Ectodermal cell (in vitro differentiated cells): ENCODE data around the gene MAP4K2.

Experiments used
- H3K27ac ChIP-seq: 2 replicates; pipeline ENCODE4 v1.7.0; 2013; ENCODE audit warnings: mild to moderate bottlenecking, low read depth, low read length; ENCODE audit not compliant: insufficient read depth, poor library complexity, severe bottlenecking
- H3K27me3 ChIP-seq: 2 replicates; pipeline ENCODE4 v1.7.0; 2013; ENCODE audit warnings: mild to moderate bottlenecking, low read length; ENCODE audit not compliant: insufficient read depth, control insufficient read depth, poor library complexity, severe bottlenecking
- H3K36me3 ChIP-seq: one replicate; pipeline ENCODE4 v1.7.0; 2013; ENCODE audit warnings: low read length; ENCODE audit not compliant: control insufficient read depth, insufficient read depth
- H3K4me1 ChIP-seq: one replicate; pipeline ENCODE4 v1.7.0; 2013; ENCODE audit warnings: low read length; ENCODE audit not compliant: control insufficient read depth, insufficient read depth
- H3K4me3 ChIP-seq: 2 replicates; pipeline ENCODE4 v1.7.0; 2013; ENCODE audit warnings: low read depth, low read length, control low read depth; ENCODE audit not compliant: insufficient read depth
- H3K9me3 ChIP-seq: 2 replicates; pipeline ENCODE4 v1.7.0; 2013; ENCODE audit warnings: mild to moderate bottlenecking, low read length, moderate library complexity; ENCODE audit not compliant: control insufficient read depth
- WGBS, 2 experiments: methylation state at CpG; one replicate each; pipeline ENCODE4 v1.1.7; 2013; ENCODE audit warnings: missing lambda C conversion rate in 2 of 2; 5-methylcytosine and 5-hydroxymethylcytosine counted together

MAP4K2 gene

DNA sequence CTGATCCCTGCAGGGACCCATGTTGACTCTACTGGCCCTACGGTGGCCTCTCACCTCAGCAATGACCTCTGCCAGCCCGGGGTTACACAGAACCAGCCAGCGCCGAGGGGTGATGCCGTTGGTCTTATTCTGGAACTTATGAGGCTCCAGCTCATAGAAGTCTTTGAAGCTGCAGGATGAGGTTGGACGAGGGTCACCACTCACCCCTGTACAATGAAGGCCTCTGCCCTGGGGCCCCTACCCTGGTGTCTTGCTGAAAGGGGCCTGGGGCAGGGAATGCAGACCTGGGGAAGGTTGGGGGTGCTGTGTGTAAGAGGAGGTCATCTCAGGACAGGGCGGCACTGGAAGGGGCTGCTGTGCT lies 50.0 kb downstream of the MAP4K2 start:
- Histone ChIP-seq H3K27ac (no peak overlapping the region), H3K9me3 (no peaks in the 10 kb centered on the region), H3K36me3 (no peaks in the 10 kb centered on the region), H3K4me1 (peaks cover 16% of the 10 kb centered on the region), H3K27me3 (no peaks in the 10 kb centered on the region), H3K4me3 (no peak overlapping the region)
- WGBS, 2 experiments, result 94 to 95% methylated on average over 7 of the region's 7 CpGs

DNA sequence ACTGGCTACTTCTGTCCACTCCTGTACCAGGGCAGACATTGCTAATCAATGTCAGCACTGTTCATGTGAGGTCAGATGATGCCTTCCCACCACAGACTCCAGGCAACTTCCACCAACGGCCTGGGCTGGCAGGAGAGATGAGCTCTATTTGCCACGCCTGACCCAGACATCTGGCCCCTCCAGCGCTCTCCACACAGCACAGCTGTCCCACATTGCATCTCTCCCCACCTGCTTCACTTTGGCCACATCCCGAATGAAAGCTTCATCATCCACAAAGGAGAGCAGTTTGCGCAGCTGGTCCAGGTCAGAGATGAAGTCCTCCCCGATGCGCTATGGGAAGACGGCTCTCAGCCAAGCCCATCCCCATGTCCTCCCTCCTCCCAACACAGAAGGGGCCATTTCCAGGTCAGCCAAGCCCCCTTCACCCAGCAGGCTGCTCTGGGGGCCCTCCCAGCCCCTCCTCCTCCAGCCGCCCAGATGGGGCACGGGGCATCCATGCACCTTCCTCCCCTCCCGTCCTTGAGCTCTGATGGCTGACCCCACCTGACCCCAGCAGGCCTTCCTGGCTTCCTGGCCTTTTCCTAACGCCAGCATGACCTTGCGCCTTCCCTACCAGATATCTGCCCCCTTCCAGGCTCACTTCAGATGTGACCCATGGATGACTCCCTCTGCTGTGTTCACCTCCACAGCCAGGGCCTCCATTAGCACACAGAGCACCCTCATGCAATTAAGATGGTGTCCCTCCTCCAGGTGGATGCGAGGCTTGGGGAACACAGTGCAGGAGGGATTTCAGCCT lies 50.6 kb downstream of the MAP4K2 start:
- Histone ChIP-seq H3K4me1 (peaks cover 16% of the 10 kb centered on the region), H3K27me3 (no peaks in the 10 kb centered on the region), H3K4me3 (no peak overlapping the region), H3K36me3 (no peaks in the 10 kb centered on the region), H3K27ac (no peak overlapping the region), H3K9me3 (no peaks in the 10 kb centered on the region)
- 91 to 92% methylated on average over 14 of the region's 14 CpGs for WGBS, 2 experiments

DNA sequence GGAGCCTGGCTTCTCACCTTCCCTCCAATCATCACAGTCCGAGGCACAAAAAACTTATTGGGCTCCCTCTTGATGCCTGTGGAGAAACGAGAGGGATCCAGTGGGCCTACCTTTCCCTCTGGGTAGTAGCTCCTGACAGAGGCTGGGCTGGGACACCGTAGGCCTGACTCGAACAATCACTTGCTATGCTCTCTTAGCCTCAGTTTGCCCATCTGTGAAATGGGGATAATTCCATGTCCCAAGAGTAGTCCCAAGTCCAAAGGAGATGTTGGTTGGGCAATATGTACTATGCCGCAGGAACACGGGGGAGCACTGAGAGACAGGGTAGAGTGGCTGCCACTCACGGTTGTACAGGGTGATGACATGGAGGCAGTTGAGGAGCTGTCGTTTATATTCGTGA lies 51.4 kb downstream of the MAP4K2 start:
- Histone ChIP-seq H3K27ac (no peak overlapping the region), H3K27me3 (no peaks in the 10 kb centered on the region), H3K4me1 (peaks cover 16% of the 10 kb centered on the region), H3K4me3 (no peak overlapping the region), H3K36me3 (no peaks in the 10 kb centered on the region), H3K9me3 (no peaks in the 10 kb centered on the region)
- WGBS, 2 experiments, result 95 to 97% methylated on average over 9 of the region's 9 CpGs

DNA sequence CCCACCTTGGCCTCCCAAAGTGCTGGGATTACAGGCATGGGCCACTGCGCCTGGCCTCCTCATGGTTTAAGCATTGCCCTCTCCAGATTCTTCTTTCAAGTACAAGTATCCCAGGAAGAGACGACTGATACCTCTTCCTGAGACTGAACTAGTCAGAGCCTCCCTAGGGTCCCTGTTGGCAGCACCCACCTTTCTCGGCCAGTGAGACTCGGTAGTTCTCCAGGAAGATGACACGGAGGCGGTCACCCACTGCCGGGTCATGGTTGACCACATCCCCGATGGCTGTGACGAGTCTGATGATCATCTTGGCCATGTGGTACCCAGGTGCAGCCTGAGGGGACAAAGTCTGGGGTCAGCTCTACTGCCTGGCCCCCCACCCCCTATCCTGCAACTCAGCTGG lies 51.9 kb downstream of the MAP4K2 start:
- H3K4me3 ChIP-seq, result no peak overlapping the region
- peaks cover 16% of the 10 kb centered on the region for H3K4me1 ChIP-seq
- no peaks in the 10 kb centered on the region for H3K27me3 ChIP-seq
- H3K27ac ChIP-seq, result no peak overlapping the region
- H3K9me3 ChIP-seq, result no peaks in the 10 kb centered on the region
- WGBS, 2 experiments, result 94 to 96% methylated on average over 9 of the region's 9 CpGs
- H3K36me3 ChIP-seq, result no peaks in the 10 kb centered on the region

DNA sequence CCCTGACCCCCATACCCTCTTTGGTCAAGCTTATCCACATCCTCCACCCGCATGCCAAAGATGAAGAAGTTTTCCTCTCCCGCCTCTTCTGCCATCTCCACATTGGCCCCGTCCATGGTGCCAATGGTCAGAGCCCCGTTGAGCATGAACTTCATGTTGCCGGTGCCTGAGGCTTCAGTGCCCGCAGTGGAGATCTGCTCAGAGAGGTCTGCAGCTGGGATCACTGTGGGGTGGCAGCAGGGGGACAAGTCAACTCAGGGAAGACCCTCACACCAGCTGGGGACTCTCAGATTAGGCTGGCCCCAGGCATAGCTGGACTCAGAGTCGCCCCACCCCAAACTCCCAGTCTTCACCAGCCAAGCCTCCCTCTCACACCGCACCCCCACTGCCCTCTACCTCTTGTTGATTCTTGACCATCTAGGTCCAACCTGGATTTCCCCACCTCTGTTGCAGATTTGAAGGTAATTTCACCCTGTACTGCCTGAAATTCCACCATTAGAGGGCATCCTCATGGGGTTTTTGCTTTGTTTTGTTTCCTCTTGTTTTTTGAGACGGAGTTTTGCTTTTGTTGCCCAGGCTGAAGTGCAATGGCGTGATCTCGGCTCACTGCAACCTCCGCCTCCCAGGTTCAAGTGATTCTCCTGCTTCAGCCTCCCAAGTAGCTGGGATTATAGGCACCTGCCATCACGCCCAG lies 52.5 kb downstream of the MAP4K2 start:
- H3K4me3 ChIP-seq, result no peak overlapping the region
- no peaks in the 10 kb centered on the region for H3K9me3 ChIP-seq
- H3K27ac ChIP-seq, result no peak overlapping the region
- peaks cover 6% of the 10 kb centered on the region for H3K27me3 ChIP-seq
- 87 to 91% methylated on average over 13 of the region's 13 CpGs for WGBS, 2 experiments
- H3K4me1 ChIP-seq, result peaks cover 19% of the 10 kb centered on the region
- no peaks in the 10 kb centered on the region for H3K36me3 ChIP-seq

DNA sequence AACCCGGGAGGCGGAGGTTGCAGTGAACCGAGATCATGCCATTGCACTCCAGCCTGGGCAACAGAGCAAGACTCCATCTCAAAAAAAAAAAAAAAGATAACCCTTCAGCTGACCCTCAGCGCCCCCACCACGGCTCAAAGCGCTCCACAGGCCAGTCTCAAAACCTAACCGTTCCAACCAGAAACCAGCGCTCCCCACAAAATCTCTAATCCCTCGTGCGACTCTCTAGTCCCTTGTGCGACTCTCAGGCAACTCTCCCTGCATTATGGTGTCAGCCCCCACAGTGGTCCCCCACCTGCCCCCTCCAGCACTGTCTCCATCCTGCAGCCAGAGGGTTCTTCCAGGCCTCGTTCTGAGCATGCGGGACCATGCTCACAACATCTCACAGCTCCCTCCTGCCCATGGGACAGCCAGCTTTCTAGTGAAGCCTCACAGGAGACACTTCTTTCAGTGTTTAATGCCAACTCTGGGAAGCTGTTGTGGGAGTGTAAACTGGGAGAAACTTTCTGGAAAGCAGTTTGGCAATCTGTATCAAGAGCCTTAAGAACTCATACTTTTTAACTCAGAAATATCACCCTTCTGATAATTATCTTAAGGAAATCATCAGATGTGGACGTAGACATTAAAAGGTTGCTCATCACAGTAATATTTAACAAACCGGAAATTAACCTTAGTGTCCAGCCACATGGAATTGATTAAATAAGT lies 54.9 kb downstream of the MAP4K2 start:
- WGBS, 2 experiments, result 88 to 90% methylated on average over 13 to 15 of the region's 15 CpGs
- Histone ChIP-seq H3K36me3 (no peaks in the 10 kb centered on the region), H3K27ac (no peak overlapping the region), H3K4me3 (no peak overlapping the region), H3K27me3 (peaks cover 29% of the 10 kb centered on the region), H3K9me3 (no peaks in the 10 kb centered on the region), H3K4me1 (peaks cover 14% of the 10 kb centered on the region)

DNA sequence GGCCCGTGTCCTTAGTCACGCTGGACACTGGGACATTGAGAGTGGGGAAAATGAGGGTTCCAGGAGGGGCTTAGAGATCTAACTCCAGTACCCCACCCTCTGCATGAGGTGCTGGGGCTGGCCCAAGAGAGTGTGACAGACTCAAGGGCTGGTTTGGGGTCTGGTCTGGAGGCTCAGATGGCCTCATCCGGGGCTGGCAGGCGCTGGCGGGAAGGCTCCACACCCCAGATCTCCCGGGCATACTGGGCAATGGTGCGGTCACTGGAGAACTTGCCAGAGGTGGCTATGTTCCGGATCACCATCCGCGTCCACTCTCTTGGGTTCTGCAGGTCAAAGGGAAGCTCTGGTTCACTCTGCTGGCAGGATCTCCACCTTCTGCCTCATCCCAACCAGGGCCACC lies 56.5 kb downstream of the MAP4K2 start:
- Histone ChIP-seq H3K4me3 (no peak overlapping the region), H3K36me3 (no peaks in the 10 kb centered on the region), H3K4me1 (peaks cover 20% of the 10 kb centered on the region), H3K27ac (no peak overlapping the region), H3K27me3 (peaks cover 45% of the 10 kb centered on the region), H3K9me3 (no peaks in the 10 kb centered on the region)
- 89 to 90% methylated on average over 10 of the region's 10 CpGs for WGBS, 2 experiments

DNA sequence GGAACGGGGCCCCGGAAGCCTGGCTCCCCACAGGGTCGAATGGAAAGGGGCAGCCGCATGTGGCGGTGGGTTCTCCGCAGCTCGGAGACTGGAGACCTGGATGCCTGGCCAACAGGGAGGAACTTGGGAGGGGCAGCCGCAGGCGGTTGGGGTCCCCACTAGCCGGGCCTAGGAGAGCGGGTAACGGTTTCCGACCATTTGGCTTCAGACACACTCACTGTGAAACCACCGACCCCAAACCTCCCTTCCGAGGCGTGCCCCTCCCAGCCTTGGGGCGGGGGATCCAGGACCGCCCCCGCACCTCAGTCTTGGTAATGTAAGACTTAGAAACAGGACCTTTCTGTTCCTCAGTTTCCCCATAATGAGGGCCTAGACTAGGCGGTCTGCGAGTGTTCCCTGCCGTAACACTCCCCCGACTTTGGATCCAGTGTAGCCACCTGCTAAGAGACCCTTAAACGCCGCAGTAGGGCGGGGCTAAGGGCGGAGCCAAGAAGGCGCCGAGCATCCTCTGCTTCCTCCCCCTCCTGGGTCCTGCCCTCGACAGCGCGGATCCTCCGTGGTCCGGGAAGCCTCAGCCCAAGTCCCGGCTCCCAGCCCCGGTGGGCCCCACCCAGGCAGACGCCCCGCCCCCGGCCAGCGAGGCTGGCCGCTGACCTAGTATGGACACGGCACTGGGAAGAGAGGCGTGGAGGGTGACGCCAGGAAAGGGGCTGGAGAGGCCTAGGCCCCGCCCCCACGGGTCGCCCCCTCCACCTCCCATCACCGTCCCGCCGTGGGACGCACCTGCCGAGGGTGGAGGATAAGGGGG lies 57.3 kb downstream of the MAP4K2 start:
- H3K4me1 ChIP-seq, result peaks cover 24% of the 10 kb centered on the region
- H3K9me3 ChIP-seq, result no peaks in the 10 kb centered on the region
- H3K27me3 ChIP-seq, result peaks cover 53% of the 10 kb centered on the region
- H3K27ac ChIP-seq, result no peak overlapping the region
- no peaks in the 10 kb centered on the region for H3K36me3 ChIP-seq
- H3K4me3 ChIP-seq, result peak overlapping the region; percentile 36
- 1 to 2% methylated on average over 52 of the region's 52 CpGs for WGBS, 2 experiments

DNA sequence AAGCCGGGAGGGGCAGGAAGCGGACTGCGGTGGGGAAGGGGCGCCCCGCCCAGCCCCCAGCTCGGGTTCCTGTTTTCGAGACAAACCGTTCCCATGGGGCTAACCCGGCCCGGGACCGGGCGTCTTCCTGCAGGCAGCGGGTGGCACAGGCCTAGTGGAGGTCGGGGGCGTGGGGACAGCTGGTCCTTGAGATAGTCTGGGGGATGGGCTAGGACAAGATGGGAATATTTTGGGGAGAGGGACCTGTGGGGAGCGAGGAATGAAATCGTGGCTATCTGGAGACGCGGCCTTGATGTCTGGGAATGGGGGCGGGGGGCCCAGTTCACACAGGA lies 57.9 kb downstream of the MAP4K2 start:
- no peaks in the 10 kb centered on the region for H3K9me3 ChIP-seq
- peaks cover 24% of the 10 kb centered on the region for H3K4me1 ChIP-seq
- H3K4me3 ChIP-seq, result peak overlapping the region; percentile 36
- H3K27me3 ChIP-seq, result peaks cover 59% of the 10 kb centered on the region
- no peak overlapping the region for H3K27ac ChIP-seq
- no peaks in the 10 kb centered on the region for H3K36me3 ChIP-seq
- 0 to 1% methylated on average over 20 of the region's 20 CpGs for WGBS, 2 experiments
